Mononuclear cell (primary cell): ENCODE results near the gene NMT1. TPM values are rescaled to one million over a fixed set of nuclear protein-coding genes. Genes with fewer than 3 reads are reported as not detected.

Experiments used
- H3K27me3 ChIP-seq: 2 replicates; pipeline ENCODE4 v1.6.0; 2011; ENCODE audit warnings: low read length, control low read depth; ENCODE audit not compliant: insufficient read depth
- H3K4me1 ChIP-seq: 2 replicates; pipeline ENCODE4 v1.5.1; 2011; ENCODE audit warnings: mild to moderate bottlenecking, low read length, control low read depth; ENCODE audit not compliant: insufficient read depth
- H3K4me3 ChIP-seq: 2 replicates; pipeline ENCODE4 v1.5.1; 2011; ENCODE audit warnings: mild to moderate bottlenecking, low read length, moderate library complexity
- H3K9me3 ChIP-seq: 2 replicates; pipeline ENCODE4 v1.5.1; 2011; ENCODE audit warnings: low read depth, mild to moderate bottlenecking, control low read depth, low read length
- total RNA-seq: library from RNA; depleted of rRNA; stranded (reverse); fragments of >200 nt; gene quantifications from one replicate; pipeline ENCODE4 v1.2.3, GENCODE V29; 2012

NMT1 gene
- total RNA-seq, 1 donor: 35.2 TPM

DNA sequence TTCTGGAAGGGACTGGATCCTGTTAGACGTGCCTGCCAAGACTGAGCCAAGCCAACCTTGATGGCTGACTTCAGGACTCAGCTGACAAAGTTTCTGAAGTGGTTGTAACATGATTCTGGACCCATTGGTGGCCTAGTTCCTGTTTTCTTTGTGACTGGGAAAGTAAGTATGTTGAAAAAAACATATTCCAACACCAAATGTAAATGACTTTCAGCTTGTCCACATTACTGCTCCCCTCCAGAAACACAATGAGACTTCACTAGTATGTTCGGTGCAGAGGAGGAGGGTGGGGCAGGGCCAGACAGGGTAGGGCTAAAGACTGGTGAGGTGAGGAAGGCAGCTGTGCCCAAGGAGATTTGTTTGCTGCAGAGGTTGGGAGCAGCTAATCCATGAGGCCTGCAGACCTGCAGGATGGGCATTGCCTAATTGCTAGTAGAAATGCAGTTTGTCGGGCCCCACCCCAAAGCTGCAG is 26.4 kb downstream of the NMT1 start:
- H3K27me3 ChIP-seq: no peaks in the 10 kb centered on the region
- no peak overlapping the region for H3K4me3 ChIP-seq
- no peaks in the 10 kb centered on the region for H3K4me1 ChIP-seq
- no peaks in the 10 kb centered on the region for H3K9me3 ChIP-seq

DNA sequence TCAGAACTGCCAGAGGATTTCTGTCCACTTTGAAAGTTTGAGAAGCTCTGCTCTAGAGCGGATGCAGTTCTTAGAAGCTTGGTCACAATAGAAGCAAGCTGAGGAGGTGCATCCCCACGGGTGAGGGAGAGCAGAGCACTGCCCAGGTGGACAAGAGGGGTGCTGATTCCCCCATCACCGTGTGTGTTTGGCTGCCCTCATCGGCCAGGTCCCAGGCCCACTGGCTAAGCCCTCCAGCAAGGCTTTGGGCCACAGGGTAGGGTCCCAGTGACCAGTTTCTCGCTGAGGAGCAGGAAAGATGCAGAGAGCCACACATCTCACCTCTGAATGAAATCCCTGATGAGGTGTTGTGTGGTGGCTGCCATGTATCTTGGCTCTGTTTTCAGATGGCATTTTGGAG is 26.9 kb downstream of the NMT1 start:
- H3K4me3 ChIP-seq: no peak overlapping the region
- H3K4me1 ChIP-seq: no peaks in the 10 kb centered on the region
- no peaks in the 10 kb centered on the region for H3K27me3 ChIP-seq

DNA sequence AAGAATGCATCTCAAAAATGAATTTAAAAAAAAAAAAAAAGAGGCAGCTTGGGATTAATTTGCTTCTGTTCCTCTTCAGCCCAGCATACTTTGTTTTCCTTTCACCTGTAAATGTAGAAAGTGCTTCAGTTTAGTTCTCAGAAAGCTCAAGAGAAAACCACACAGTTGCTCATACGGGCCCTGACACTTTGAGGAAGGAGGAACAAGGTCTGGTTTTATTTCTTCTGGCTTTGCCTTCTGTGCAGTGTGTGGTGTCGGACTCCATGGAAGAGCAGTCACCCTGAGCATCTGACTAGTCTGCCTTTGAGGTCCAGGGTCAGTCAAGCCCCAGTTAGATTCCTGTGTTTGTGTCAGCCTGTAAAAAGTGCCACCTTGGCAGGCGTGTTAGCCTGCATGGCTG is 27.6 kb downstream of the NMT1 start:
- Histone ChIP-seq H3K9me3 (no peaks in the 10 kb centered on the region), H3K4me1 (no peaks in the 10 kb centered on the region), H3K4me3 (no peak overlapping the region), H3K27me3 (no peaks in the 10 kb centered on the region)

More for the DNA sequence above, 26.9 kb downstream of the NMT1 start:
- H3K9me3 ChIP-seq: no peaks in the 10 kb centered on the region

DNA sequence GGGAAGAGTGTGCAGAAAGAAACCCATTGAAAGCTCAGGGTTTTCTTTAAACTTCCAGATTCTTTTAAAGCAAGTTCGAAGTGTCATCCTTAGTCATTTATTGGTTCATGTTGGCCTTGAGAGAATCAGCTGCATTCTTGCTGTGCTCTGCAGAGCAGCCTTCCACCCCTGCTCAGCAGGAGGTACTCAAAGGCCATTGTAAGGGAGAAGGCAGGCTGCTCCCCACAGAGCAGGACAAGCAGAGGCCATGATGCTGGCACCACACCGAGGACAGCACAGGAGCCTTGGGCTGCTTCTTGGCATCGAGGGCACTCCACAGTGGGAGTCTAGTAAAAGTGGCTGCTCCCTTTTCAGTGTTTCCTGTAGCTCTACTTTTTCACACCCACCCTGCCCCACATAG is 29.6 kb downstream of the NMT1 start:
- no peaks in the 10 kb centered on the region for H3K4me1 ChIP-seq
- no peaks in the 10 kb centered on the region for H3K27me3 ChIP-seq
- no peaks in the 10 kb centered on the region for H3K9me3 ChIP-seq
- no peak overlapping the region for H3K4me3 ChIP-seq

DNA sequence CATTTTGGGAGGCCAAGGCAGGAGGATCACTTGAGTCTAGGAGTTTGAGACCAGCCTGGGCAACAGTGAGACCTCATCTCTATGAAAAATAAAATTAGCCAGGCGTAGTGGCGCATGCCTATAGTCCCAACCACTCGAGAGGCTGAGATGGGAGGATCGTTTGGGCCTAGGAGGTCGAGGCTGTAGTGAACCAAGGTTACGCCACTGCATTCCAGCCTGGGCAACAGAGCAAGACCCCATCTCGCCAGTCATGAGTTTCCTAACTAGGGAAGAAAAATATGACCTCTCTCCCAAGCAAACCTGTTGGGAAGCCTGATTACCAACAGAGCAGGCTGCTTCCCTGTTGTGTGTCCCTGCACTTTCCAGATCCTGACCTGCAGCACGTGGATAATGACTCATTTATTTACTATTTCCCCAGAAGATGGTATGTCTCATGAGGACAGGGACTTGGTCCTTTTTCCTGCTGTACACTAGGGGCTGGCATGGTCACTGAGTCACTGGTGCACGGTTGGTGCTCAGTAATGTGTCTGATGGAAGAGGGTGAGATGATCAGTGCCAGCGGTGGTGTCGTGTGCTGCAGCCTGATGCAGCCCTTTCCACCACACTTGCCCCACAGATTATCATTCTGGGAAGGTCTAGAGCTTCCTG is 30.8 kb downstream of the NMT1 start:
- Histone ChIP-seq H3K27me3 (no peaks in the 10 kb centered on the region), H3K4me3 (no peak overlapping the region), H3K9me3 (no peaks in the 10 kb centered on the region), H3K4me1 (no peaks in the 10 kb centered on the region)

GRCh38 chr17:45092911-45093430 is 31.9 kb downstream of the NMT1 start:
- Histone ChIP-seq H3K4me3 (no peak overlapping the region), H3K9me3 (no peaks in the 10 kb centered on the region), H3K4me1 (no peaks in the 10 kb centered on the region), H3K27me3 (no peaks in the 10 kb centered on the region)

DNA sequence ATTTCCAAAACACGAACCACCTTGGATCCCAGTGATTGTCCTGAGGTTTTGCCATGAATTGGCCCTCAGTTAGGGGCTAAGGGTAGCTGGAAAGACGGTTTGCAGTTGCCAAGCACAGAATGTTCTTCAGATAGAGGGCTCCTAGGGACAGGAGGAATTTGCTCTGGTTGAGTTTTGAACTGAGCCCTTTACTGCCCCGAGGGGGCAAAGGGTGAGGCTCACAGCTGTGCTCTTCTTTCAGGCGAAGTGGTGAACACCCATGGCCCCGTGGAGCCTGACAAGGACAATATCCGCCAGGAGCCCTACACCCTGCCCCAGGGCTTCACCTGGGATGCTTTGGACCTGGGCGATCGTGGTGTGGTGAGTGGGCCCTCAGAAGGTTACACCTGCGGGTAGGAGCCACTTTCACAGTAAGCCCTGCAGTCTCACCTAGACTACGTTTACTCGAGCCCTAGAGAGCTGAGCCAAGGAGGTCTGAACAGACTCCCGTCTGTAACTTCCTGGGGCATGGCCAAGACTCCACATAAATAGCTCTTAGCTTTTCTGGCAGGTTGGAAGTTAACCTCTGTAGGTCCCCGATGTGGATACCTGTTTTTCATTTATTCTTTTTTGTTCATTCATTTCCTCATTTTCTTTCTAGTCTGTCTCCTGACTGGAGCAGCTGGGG is 32.5 kb downstream of the NMT1 start:
- no peaks in the 10 kb centered on the region for H3K27me3 ChIP-seq
- H3K4me3 ChIP-seq: no peak overlapping the region
- H3K4me1 ChIP-seq: no peaks in the 10 kb centered on the region
- no peaks in the 10 kb centered on the region for H3K9me3 ChIP-seq

- Histone ChIP-seq H3K9me3 (no peaks in the 10 kb centered on the region), H3K4me1 (no peaks in the 10 kb centered on the region), H3K27me3 (no peaks in the 10 kb centered on the region), H3K4me3 (no peak overlapping the region)
Observed at GRCh38 chr17:45096141-45096540, 35.0 kb downstream of the NMT1 start.

DNA sequence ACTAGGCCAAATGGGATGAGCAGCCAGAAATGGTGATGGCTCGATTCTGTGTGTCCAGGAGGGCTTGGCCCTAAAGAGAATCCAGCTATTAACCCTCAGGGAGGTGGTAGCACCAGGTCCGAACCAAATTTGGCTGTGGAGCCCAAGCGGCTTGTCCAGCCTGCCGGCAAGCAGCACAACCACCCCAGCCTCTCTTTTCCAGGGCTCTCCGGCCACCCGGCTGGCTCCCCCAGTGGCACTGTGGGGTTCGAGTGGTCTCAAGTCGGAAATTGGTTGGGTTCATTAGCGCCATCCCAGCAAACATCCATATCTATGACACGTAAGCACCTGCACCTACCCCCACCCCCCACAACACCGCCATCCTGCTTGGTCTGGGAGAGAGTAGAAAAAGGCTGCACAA is 35.8 kb downstream of the NMT1 start:
- H3K27me3 ChIP-seq: no peaks in the 10 kb centered on the region
- H3K4me3 ChIP-seq: no peak overlapping the region

GRCh38 chr17:45098081-45098868 is 37.2 kb downstream of the NMT1 start:
- no peaks in the 10 kb centered on the region for H3K27me3 ChIP-seq
- H3K9me3 ChIP-seq: no peaks in the 10 kb centered on the region
- no peak overlapping the region for H3K4me3 ChIP-seq
- no peaks in the 10 kb centered on the region for H3K4me1 ChIP-seq

More for the DNA sequence above, 35.8 kb downstream of the NMT1 start:
- H3K4me1 ChIP-seq: no peaks in the 10 kb centered on the region
- no peaks in the 10 kb centered on the region for H3K9me3 ChIP-seq

GRCh38 chr17:45098869-45099616 is 37.9 kb downstream of the NMT1 start:
- H3K4me1 ChIP-seq: no peaks in the 10 kb centered on the region
- no peaks in the 10 kb centered on the region for H3K27me3 ChIP-seq
- no peaks in the 10 kb centered on the region for H3K9me3 ChIP-seq
- no peak overlapping the region for H3K4me3 ChIP-seq

DNA sequence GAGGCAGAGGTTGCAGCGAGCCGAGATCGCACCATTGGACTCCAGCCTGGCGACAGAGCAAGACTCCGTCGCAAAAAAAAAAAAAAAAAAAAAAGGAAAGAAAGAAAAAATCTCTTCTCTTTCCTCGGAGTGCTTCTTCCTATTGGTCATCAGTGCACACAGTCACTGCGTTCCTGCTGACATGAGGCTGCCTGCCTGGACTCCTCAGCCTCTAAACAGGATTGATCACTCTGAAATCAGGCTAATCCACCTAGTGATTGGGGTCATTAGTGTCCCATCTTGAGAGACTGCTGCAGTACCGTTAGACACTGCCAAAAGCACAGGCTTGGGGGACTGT is 40.4 kb downstream of the NMT1 start:
- H3K4me3 ChIP-seq: no peak overlapping the region
- H3K4me1 ChIP-seq: no peaks in the 10 kb centered on the region
- no peaks in the 10 kb centered on the region for H3K27me3 ChIP-seq
- no peaks in the 10 kb centered on the region for H3K9me3 ChIP-seq

DNA sequence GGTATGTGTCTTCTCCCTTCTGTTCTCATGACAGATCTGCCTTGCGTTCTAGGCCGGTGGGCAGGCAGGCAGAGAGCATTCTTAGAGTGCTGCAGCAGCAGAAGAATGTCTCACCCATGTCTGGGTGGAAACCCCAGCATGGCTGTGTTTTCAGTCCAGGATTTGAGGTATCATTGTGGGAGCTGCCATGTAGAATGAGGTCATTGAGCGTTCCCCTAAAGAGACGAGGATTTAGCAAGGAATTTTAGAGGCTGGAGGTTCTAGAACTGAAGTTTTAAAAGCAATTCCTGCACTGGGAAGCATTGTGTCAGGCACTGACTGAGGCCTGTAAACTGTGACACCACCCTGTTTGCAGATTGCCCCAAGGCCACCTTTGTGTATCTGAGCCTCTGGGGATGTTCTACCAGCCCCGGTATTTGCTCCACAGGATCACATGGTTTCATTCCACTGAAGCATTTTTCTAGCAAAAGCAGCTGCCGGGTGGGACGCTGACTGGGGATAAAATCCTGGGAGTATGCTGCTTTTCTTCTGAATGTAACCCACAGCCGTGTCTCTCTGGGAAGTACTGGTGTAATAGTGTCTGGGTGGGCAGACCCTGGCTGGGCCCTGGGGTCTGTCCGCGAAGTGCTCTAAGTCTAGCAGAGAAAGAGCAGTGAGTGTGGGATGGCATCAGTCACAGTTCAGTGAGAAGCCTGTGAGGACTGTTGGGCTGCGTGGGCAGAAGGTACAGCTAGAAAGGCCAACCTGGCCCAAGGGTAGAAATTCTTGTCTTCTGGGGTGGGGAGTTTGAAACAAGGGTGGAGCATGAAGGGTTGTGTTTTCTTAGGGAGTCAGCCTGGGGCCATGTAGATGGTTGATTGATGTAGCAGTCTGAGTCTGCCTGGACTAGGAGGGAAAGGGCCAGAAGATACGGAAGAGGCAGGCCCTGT is 41.0 kb downstream of the NMT1 start:
- Histone ChIP-seq H3K4me1 (no peaks in the 10 kb centered on the region), H3K4me3 (no peak overlapping the region), H3K27me3 (no peaks in the 10 kb centered on the region), H3K9me3 (no peaks in the 10 kb centered on the region)

DNA sequence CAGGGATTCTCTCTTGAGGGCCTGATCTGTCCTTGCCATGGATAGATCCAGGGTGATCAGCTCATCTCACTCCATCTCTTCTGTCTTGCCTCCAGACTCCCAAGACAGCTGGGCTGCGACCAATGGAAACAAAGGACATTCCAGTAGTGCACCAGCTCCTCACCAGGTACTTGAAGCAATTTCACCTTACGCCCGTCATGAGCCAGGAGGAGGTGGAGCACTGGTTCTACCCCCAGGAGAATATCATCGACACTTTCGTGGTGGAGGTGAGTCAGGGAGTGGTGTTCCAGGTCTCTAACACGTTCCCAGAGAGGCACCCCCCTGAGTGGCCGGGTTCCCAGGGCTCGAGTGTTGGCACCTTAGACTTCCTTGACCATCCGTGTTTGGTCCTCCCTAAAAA is 41.7 kb downstream of the NMT1 start:
- H3K4me3 ChIP-seq: no peak overlapping the region
- H3K9me3 ChIP-seq: no peaks in the 10 kb centered on the region
- no peaks in the 10 kb centered on the region for H3K27me3 ChIP-seq
- no peaks in the 10 kb centered on the region for H3K4me1 ChIP-seq
